Tibial nerve (tissue), 4 donors: ENCODE measurements around the gene POPDC2. TPM values are rescaled to one million over a fixed set of nuclear protein-coding genes. Genes with fewer than 3 reads are reported as not detected.

Experiments used
- DNase-seq, 2 donors: peaks; one replicate each; pipeline ENCODE4 v3.0.0-alpha.2; 2019; ENCODE audit warnings: low spot score in 2 of 2
- H3K27ac ChIP-seq, 4 donors: fragments of 200-600 bp; sonication (generic) in 3 of 4; one replicate each; pipeline ENCODE4 v1.5.1; 2017 to 2019; ENCODE audit warnings: mild to moderate bottlenecking in 1 of 4
- H3K27me3 ChIP-seq, 2 donors: fragments of 200-600 bp; sonication (generic) in 1 of 2; one replicate each; pipeline versions ENCODE4 v1.5.1 to v1.6.0; 2017 to 2019
- H3K36me3 ChIP-seq, 3 donors: fragments of 200-600 bp; sonication (generic); one replicate each; pipeline ENCODE4 v1.5.1; 2018 to 2019
- H3K4me1 ChIP-seq, 4 donors: fragments of 200-600 bp; sonication (generic) in 3 of 4; one replicate each; pipeline ENCODE4 v1.5.1; 2017 to 2019
- H3K4me3 ChIP-seq, 4 donors: fragments of 200-600 bp; sonication (generic) in 3 of 4; one replicate each; pipeline ENCODE4 v1.5.1; 2017 to 2019; ENCODE audit warnings: mild to moderate bottlenecking in 1 of 4, moderate library complexity in 1 of 4
- H3K9me3 ChIP-seq, 4 donors: fragments of 200-600 bp; sonication (generic) in 3 of 4; one replicate each; pipeline ENCODE4 v1.5.1; 2017 to 2019
- CTCF ChIP-seq, 5 experiments: fragments of 200-600 bp in 3 of 5; fragments of 450-650 bp in 2 of 5; sonication (generic) in 3 of 5; IDR thresholded peaks; one replicate each; pipeline ENCODE4 v1.5.1; 2016 to 2019; ENCODE audit warnings: antibody characterized with exemption in 5 of 5, mild to moderate bottlenecking in 3 of 5, moderate library complexity in 2 of 5
- EP300 ChIP-seq, 2 donors: sonication (generic); formaldehyde crosslinking; IDR thresholded peaks; one replicate each; pipeline ENCODE4 v1.6.1; 2017; ENCODE audit warnings: antibody characterized with exemption in 2 of 2, mild to moderate bottlenecking in 1 of 2
- POLR2A ChIP-seq, 2 donors: fragments of 450-650 bp; IDR thresholded peaks; one replicate each; pipeline ENCODE4 v1.6.1; 2017; ENCODE audit warnings: antibody characterized with exemption in 2 of 2, mild to moderate bottlenecking in 2 of 2, moderate library complexity in 2 of 2
- WGBS, 2 donors: methylation state at CpG; one replicate each; pipeline ENCODE4 v1.1.5; 2018; 5-methylcytosine and 5-hydroxymethylcytosine counted together
- total RNA-seq, 4 donors: library from RNA; depleted of rRNA; stranded (reverse); fragments of >200 nt; gene quantifications; one replicate each; pipeline ENCODE4 v1.1.0, GENCODE V29; 2016

Gene POPDC2
- total RNA-seq, 4 donors from 2014 or later: 0.90 to 3.3 (median 2.5) TPM

DNA sequence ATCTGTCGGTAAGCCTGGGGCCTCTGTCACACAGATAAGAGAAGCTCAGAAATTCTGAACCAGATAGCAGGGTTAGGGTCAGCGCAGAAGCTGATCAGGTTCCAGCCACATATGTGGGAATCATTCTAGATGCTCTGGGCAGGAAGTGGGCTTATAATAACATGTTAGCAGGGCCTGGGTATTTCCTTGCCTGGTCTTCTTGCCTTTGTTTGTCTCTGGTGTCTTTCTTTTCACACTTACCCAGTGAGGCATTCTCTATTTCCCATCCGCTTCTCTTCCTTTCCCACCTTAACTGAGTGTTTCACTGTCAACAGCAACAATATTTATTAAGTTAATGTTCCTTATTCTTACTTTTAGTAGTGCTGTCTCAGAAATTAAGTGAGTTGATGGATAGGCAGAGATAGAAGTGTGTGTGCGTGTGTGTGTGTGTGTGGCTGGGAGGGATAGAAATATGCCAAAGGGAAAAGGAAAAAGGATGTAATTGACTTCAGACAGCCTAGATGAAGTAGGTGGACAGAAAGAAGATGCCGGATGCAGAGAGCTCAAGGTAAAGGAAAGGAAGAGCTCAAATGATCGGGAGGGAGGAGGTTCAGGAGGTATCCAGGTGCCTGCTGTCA lies 60.7 kb downstream of the POPDC2 start:
- no peak for TF ChIP-seq CTCF (IDR thresholded peaks at IDR 0.05)
- TF ChIP-seq EP300 (IDR thresholded peaks at IDR 0.05): no peak
- TF ChIP-seq POLR2A (IDR thresholded peaks at IDR 0.05): no peak
- DNase-seq: no peak
- Histone ChIP-seq H3K9me3 (no peaks in the 10 kb centered on the region), H3K27ac (no peak overlapping the region), H3K4me1 (peaks cover 0 to 22% (median 0%) of the 10 kb centered on the region in 4 donors), H3K4me3 (no peak overlapping the region), H3K27me3 (no peaks in the 10 kb centered on the region), H3K36me3 (no peaks in the 10 kb centered on the region)
- 91% methylated on average over 6 of the region's 6 CpGs for whole genome bisulfite sequencing, 2 donors

DNA sequence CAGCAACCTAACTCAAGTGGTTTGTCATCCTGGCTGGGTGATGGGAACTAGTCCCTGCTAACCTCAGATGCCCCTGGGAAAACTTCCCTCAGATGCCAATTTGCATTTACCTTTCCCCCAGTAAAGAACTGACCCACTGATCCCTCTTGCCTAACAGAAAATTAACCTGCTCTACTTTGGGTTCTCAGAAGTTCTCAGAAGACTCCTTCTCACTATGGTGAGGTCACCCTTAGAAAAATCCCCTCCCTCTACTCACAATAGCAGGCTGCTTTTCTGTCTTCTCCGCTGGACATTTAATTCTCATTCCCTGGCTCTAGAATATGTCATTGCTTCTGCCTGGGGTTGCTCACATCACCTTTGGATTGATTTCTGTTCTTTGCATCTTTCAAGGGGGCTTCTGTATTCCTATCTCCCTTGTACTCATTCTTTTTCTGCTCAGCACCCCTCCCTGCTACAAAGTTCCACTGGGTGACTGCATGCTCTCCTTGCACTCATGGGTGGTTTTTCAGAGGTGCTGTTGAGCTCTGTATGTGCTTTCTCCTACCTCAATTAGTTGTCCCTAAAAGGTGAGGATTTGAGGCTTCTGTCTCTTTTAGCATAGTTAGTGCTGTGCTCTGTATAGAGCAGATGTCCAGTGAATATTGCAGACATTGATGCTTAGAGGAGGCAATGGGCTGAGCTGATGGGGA lies 61.8 kb downstream of the POPDC2 start:
- H3K36me3 ChIP-seq: no peaks in the 10 kb centered on the region
- H3K4me3 ChIP-seq: no peak overlapping the region
- TF ChIP-seq POLR2A (IDR thresholded peaks at IDR 0.05): no peak
- no peak for TF ChIP-seq EP300 (IDR thresholded peaks at IDR 0.05)
- TF ChIP-seq CTCF (IDR thresholded peaks at IDR 0.05): no peak
- H3K9me3 ChIP-seq: no peaks in the 10 kb centered on the region
- no peaks in the 10 kb centered on the region for H3K27me3 ChIP-seq
- DNase-seq: no peak
- H3K4me1 ChIP-seq: peaks cover 0 to 22% (median 0%) of the 10 kb centered on the region in 4 donors
- WGBS, 2 donors: 84 to 94% methylated on average over 1 of the region's 1 CpG
- peak overlapping the region in 1 of 4 donors; percentile 58 for H3K27ac ChIP-seq

DNA sequence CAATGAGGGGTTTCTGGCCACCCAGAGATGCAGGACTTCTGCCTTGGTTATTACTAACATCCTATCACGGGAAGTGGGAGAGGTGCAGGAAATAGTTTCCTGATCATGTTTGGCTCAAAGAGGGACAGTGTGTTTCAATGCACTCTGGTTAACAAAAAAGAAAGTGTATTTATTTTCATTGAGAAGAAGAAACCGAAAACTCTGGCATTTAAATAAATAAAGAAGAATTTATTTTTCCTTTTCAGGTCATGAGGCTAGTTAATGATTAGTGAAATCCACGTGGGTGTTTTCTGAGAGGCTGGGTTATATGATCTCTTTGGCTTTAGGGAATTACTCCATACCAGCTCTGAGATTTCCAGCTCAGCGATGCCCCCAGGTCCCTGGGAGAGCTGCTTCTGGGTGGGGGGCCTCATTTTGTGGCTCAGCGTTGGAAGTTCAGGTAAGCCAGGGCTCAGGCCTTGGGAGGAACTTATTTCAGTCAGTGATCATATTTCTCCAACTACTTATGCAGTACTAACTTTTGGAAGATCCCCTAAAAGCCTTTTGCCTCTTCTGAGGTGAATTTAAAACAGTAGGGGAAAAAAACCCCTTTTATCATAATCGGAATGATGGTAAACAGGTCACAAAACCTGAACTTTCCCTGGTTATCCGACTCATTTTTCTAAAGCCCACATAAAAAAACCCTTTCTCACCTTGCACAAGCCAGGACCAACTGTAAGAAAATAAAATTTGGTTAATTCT lies 62.7 kb downstream of the POPDC2 start, which contains the start of gene PLA1A:
Gene PLA1A (plus strand): TSS at position 338 of the 741 bp plus-strand sequence. CDS start 29 bp downstream, at position 367.
- no peak for DNase-seq
- H3K27me3 ChIP-seq: no peaks in the 10 kb centered on the region
- H3K4me1 ChIP-seq: peaks cover 0 to 22% (median 0%) of the 10 kb centered on the region in 4 donors
- H3K4me3 ChIP-seq: no peak within 1 kb of the TSS
- no peaks in the 10 kb centered on the region for H3K36me3 ChIP-seq
- no peaks in the 10 kb centered on the region for H3K9me3 ChIP-seq
- peak within 1 kb of the TSS in 2 of 4 donors; percentile 54 to 58 for H3K27ac ChIP-seq
- 42 to 55% methylated on average over 7 of the region's 7 CpGs for WGBS, 2 donors
- TF ChIP-seq EP300 (IDR thresholded peaks at IDR 0.05) (no peak), CTCF (IDR thresholded peaks at IDR 0.05) (no peak), POLR2A (IDR thresholded peaks at IDR 0.05) (no peak)

GRCh38 chr3:119596398-119596797 lies 64.0 kb downstream of the POPDC2 start:
- no peaks in the 10 kb centered on the region for H3K9me3 ChIP-seq
- H3K36me3 ChIP-seq: no peaks in the 10 kb centered on the region
- WGBS, 2 donors: 79 to 88% methylated on average over 6 of the region's 6 CpGs
- peaks cover 0 to 22% (median 0%) of the 10 kb centered on the region in 4 donors for H3K4me1 ChIP-seq
- H3K27me3 ChIP-seq: no peaks in the 10 kb centered on the region
- DNase-seq: no peak
- H3K4me3 ChIP-seq: no peak overlapping the region
- TF ChIP-seq EP300 (IDR thresholded peaks at IDR 0.05): no peak
- TF ChIP-seq CTCF (IDR thresholded peaks at IDR 0.05): no peak
- no peak for TF ChIP-seq POLR2A (IDR thresholded peaks at IDR 0.05)
- no peak overlapping the region for H3K27ac ChIP-seq
